GM23248 (cell line): ENCODE measurements around the gene CTNNA2.

Experiments
- EZH2 ChIP-seq: fragments of 200-600 bp; sonication (generic); IDR thresholded peaks from 2 replicates; pipeline ENCODE4 v1.6.1; 2018; ENCODE audit warnings: antibody characterized with exemption, mild to moderate bottlenecking; ENCODE audit not compliant: insufficient read depth, poor library complexity, severe bottlenecking
- EZH2phosphoT487 ChIP-seq: fragments of 200-600 bp; sonication (generic); IDR thresholded peaks from 2 replicates; pipeline ENCODE4 v1.6.1; 2018; ENCODE audit warnings: antibody characterized with exemption, moderate library complexity, mild to moderate bottlenecking, low read depth; ENCODE audit not compliant: insufficient read depth

DNA sequence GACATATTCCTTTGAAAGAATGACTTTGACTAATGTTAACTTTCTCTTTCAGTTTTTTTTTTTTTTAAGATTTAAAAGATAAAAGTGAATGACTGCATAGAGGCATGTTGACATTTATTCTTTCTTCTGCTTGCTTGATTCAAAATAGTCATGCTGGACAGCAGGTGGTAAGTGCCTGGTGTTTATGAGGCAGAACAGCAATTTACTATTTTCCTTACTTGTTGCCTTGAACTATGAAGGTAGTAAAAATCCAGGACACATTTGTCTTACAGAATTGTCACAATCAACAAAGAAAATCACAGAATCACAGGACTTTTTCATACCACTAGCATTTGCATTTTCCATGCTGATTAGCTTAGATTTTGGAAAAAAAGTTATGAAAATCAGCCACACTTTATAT, 388.3 kb downstream of the CTNNA2 start:
- TF ChIP-seq EZH2, result no peak
- no peak for TF ChIP-seq EZH2phosphoT487
